Uterus (tissue), 2 donors: ENCODE measurements around the gene PIWIL4.

Experiments used
- CTCF ChIP-seq, 4 experiments: fragments of 200-600 bp in 2 of 4; fragments of 450-650 bp in 2 of 4; sonication (generic) in 2 of 4; IDR thresholded peaks; one replicate each; pipeline ENCODE4 v1.5.1; 2016 to 2019; ENCODE audit warnings: antibody characterized with exemption in 4 of 4, mild to moderate bottlenecking in 2 of 4, moderate library complexity in 1 of 4
- POLR2A ChIP-seq, 2 donors: fragments of 450-650 bp; IDR thresholded peaks; one replicate each; pipeline ENCODE4 v1.6.1; 2016; ENCODE audit warnings: antibody characterized with exemption in 2 of 2, mild to moderate bottlenecking in 1 of 2, moderate library complexity in 1 of 2

GRCh38 chr11:94550513-94550912 lies 16.7 kb upstream of the PIWIL4 start:
- TF ChIP-seq POLR2A (IDR thresholded peaks at IDR 0.05) (no peak), CTCF (IDR thresholded peaks at IDR 0.05) (no peak)
